Right lobe of liver (tissue), 6 donors: Measurements from ENCODE around the gene STK10. TPM values are rescaled to one million over a fixed set of nuclear protein-coding genes. Genes with fewer than 3 reads are reported as not detected.
A peak's percentile ranks its signal among the peaks of the same experiment; 100 is the strongest.
"Not testable (repeated sequence)": the region's sequence is repeated elsewhere in the genome, so short reads cannot be mapped to it uniquely, and the experiment has no call there.

ENCODE experiments used
- ATAC-seq, 4 donors: fragments of 200-7000 bp; cut with Tn5 transposase; one replicate each; pipeline ENCODE4 v1.9.1; 2020; ENCODE audit warnings: mild to moderate bottlenecking in 4 of 4, moderate library complexity in 4 of 4
- DNase-seq, 3 donors: peaks; one replicate each; pipeline ENCODE4 v3.0.0-alpha.2; 2020
- H3K27ac ChIP-seq, 3 donors: fragments of 200-600 bp; one replicate each; pipeline ENCODE4 v1.8.0; 2022
- H3K27me3 ChIP-seq, 2 donors: fragments of 200-600 bp; one replicate each; pipeline ENCODE4 v1.8.0; 2022
- H3K36me3 ChIP-seq, 4 donors: fragments of 200-600 bp; sonication (generic) in 1 of 4; one replicate each; pipeline versions ENCODE4 v1.5.1 to v1.8.0; 2017 to 2022; ENCODE audit warnings: control low read depth in 1 of 4
- H3K4me1 ChIP-seq, 4 donors: fragments of 200-600 bp; sonication (generic) in 1 of 4; one replicate each; pipeline versions ENCODE4 v1.5.1 to v1.8.0; 2017 to 2022; ENCODE audit warnings: control low read depth in 1 of 4
- H3K4me3 ChIP-seq, 3 donors: fragments of 200-600 bp; one replicate each; pipeline ENCODE4 v1.8.0; 2022
- H3K9me3 ChIP-seq, 4 donors: fragments of 200-600 bp; sonication (generic) in 1 of 4; one replicate each; pipeline versions ENCODE4 v1.5.1 to v1.8.0; 2017 to 2022; ENCODE audit warnings: control low read depth in 1 of 4
- CTCF ChIP-seq, 4 donors: fragments of 200-600 bp in 3 of 4; fragments of 450-650 bp in 1 of 4; IDR thresholded peaks; one replicate each; pipeline versions ENCODE4 v1.5.1 to v1.8.0; 2016 to 2022; ENCODE audit warnings: antibody characterized with exemption in 4 of 4, mild to moderate bottlenecking in 2 of 4
- POLR2A ChIP-seq: fragments of 450-650 bp; IDR thresholded peaks from one replicate; pipeline ENCODE4 v1.6.1; 2017; ENCODE audit warnings: antibody characterized with exemption, mild to moderate bottlenecking
- WGBS: methylation state at CpG from one replicate; pipeline ENCODE4 v1.1.6; 2018; ENCODE audit warnings: low coverage, low lambda C conversion rate; ENCODE audit not compliant: insufficient coverage; ENCODE audit errors: missing lambda C conversion rate; 5-methylcytosine and 5-hydroxymethylcytosine counted together
- intact Hi-C, 2 donors: fragments of 100-400 bp; cut with DNase I; formaldehyde crosslinking; loops; one replicate each; pipeline versions ENCODE4 v1.11.2 to v1.14.1; 2022
- total RNA-seq, 6 experiments: library from RNA; depleted of rRNA in 2 of 6; stranded (reverse); fragments of >200 nt in 2 of 6; fragmentation: NEBNext Ultra II Directional in 3 of 6; extraction: Animal tissue kit (Norgen Biotek cat#: 25700) in 3 of 6; gene quantifications; one replicate each; pipeline versions ENCODE4 v1.1.0 to v1.2.4, GENCODE V29; 2016 to 2023
- donor health status: DM: no; HTN: yes; CAD: no.
- donor health status: DM: no; HTN: no; CAD: no.
- donor health status: DM: no; HTN: no; CAD: no.
- donor health status: DM: no; HTN: yes; CAD: no.
- donor health status: DM: no; HTN: yes; CAD: no.

The STK10 gene
- total RNA-seq, 6 experiments from 2014 or later, result 6.9 to 27.4 (median 9.0) TPM

GRCh38 chr5:172020110-172020786 is 167.8 kb downstream of the STK10 start:
- H3K27me3 ChIP-seq, H3K27ac ChIP-seq, ATAC-seq, H3K4me3 ChIP-seq, H3K9me3 ChIP-seq, H3K36me3 ChIP-seq, DNase-seq, intact Hi-C loops, H3K4me1 ChIP-seq: not testable (repeated sequence)
- WGBS, result 69% methylated on average over 9 of the region's 10 CpGs
- TF ChIP-seq CTCF (IDR thresholded peaks at IDR 0.05), result peak in 3 of 4 donors; percentile 9 to 32 (median 10)

GRCh38 chr5:172015346-172015745 is 172.7 kb downstream of the STK10 start:
- Histone ChIP-seq H3K27ac (no peak overlapping the region), H3K9me3 (no peaks in the 10 kb centered on the region), H3K4me1 (no peaks in the 10 kb centered on the region), H3K4me3 (no peak overlapping the region), H3K36me3 (no peaks in the 10 kb centered on the region), H3K27me3 (no peaks in the 10 kb centered on the region)
- WGBS, result 100% methylated on average over 3 of the region's 4 CpGs
- no peak for TF ChIP-seq POLR2A
- TF ChIP-seq CTCF (IDR thresholded peaks at IDR 0.05), result no peak
- intact Hi-C loops, result no loop called here
- no peak for DNase-seq
- no peak for ATAC-seq

- H3K27ac ChIP-seq, result no peak overlapping the region
- H3K4me1 ChIP-seq, result peaks cover 0 to 2% (median under 1%) of the 10 kb centered on the region in 4 donors
- no peaks in the 10 kb centered on the region for H3K27me3 ChIP-seq
- ATAC-seq, result no peak
- H3K36me3 ChIP-seq, result no peaks in the 10 kb centered on the region
- H3K9me3 ChIP-seq, result no peaks in the 10 kb centered on the region
- no peak overlapping the region for H3K4me3 ChIP-seq
- WGBS, result 75% methylated on average over 2 of the region's 2 CpGs
- intact Hi-C loops, result no loop called here
- DNase-seq, result no peak
- TF ChIP-seq CTCF (IDR thresholded peaks at IDR 0.05), result no peak
- no peak for TF ChIP-seq POLR2A
These were observed 177.7 kb downstream of the STK10 start for GRCh38 chr5:172010278-172010677.

GRCh38 chr5:172009536-172010270 is 178.3 kb downstream of the STK10 start:
- Histone ChIP-seq H3K4me1 (peaks cover 0 to 7% (median 3%) of the 10 kb centered on the region in 4 donors), H3K36me3 (no peaks in the 10 kb centered on the region), H3K9me3 (no peaks in the 10 kb centered on the region), H3K27me3 (no peaks in the 10 kb centered on the region), H3K4me3 (no peak overlapping the region), H3K27ac (no peak overlapping the region)
- DNase-seq, result no peak
- intact Hi-C loops, result no loop called here
- 88% methylated on average over 4 of the region's 5 CpGs for WGBS
- TF ChIP-seq CTCF (IDR thresholded peaks at IDR 0.05), result no peak
- TF ChIP-seq POLR2A, result no peak
- no peak for ATAC-seq
